GM12872 (cell line): ENCODE data around the gene ZNF768.

ENCODE experiments used
- CTCF ChIP-seq: IDR thresholded peaks from 3 replicates; pipeline ENCODE4 v1.5.1; 2011; ENCODE audit warnings: low read depth, mild to moderate bottlenecking, low read length, moderate library complexity; ENCODE audit not compliant: insufficient read depth

Gene ZNF768

GRCh38 chr16:30493941-30494488 is 32.4 kb downstream of the ZNF768 start:
- no peak for TF ChIP-seq CTCF

- no peak for TF ChIP-seq CTCF
Observed at GRCh38 chr16:30491744-30492308, 34.5 kb downstream of the ZNF768 start.

- TF ChIP-seq CTCF, result no peak
Observed at GRCh38 chr16:30491229-30491628, 35.1 kb downstream of the ZNF768 start.

GRCh38 chr16:30490210-30490609 is 36.2 kb downstream of the ZNF768 start:
- no peak for TF ChIP-seq CTCF

GRCh38 chr16:30488764-30489605 is 37.4 kb downstream of the ZNF768 start:
- TF ChIP-seq CTCF, result no peak

- no peak for TF ChIP-seq CTCF
Observed at GRCh38 chr16:30485818-30486436, 40.4 kb downstream of the ZNF768 start.

- no peak for TF ChIP-seq CTCF
Observed at GRCh38 chr16:30484887-30485286, 41.5 kb downstream of the ZNF768 start.
